ENCODE measurements around the gene INKA1.

INKA1 gene

GRCh38 chr3:49786357-49787181, 16.5 kb upstream of the INKA1 start, which contains the start of gene IP6K1:
Gene IP6K1 (minus strand): TSS chr3:49786542. CDS start chr3:49748040, 38,502 bp downstream.
- no peaks in the 10 kb centered on the region for H3K9me2 ChIP-seq (replicated peaks; ENCODE audit: control insufficient read depth, low read length)
- H3K36me3 ChIP-seq (ENCODE audit: control insufficient read depth, low read length) = peaks cover 21% of the 10 kb centered on the region
- no peak for TF ChIP-seq EZH2phosphoT487 (IDR thresholded peaks at IDR 0.05; ENCODE audit: borderline replicate concordance, low read length)
- H3K4me2 ChIP-seq (ENCODE audit: low read length) = peak within 1 kb of the TSS; percentile 98
- peaks cover 5% of the 10 kb centered on the region for H3F3A ChIP-seq (ENCODE audit: control insufficient read depth, insufficient read depth)
- no peaks in the 10 kb centered on the region for H3K27me3 ChIP-seq (ENCODE audit: control insufficient read depth, low read length)
- H3K9me3 ChIP-seq (ENCODE audit: control insufficient read depth, insufficient read depth, low read length) = no peaks in the 10 kb centered on the region
- peak within 1 kb of the TSS; percentile 88 for H3K4me3 ChIP-seq (ENCODE audit: low read length)
- peak within 1 kb of the TSS; percentile 43 for H3K27ac ChIP-seq (ENCODE audit: low read depth, low read length)
- H3K79me2 ChIP-seq (ENCODE audit: control insufficient read depth, low read length) = peaks cover 47% of the 10 kb centered on the region
- peaks cover 37% of the 10 kb centered on the region for H3K4me1 ChIP-seq (ENCODE audit: control insufficient read depth, low read length)
- no peaks in the 10 kb centered on the region for H4K20me1 ChIP-seq (ENCODE audit: control insufficient read depth, insufficient read depth, low read depth, low read length)

GRCh38 chr3:49787182-49787464, 15.9 kb upstream of the INKA1 start:
- Histone ChIP-seq H3K79me2 (ENCODE audit: control insufficient read depth, low read length) (peaks cover 43% of the 10 kb centered on the region), H3K4me2 (ENCODE audit: low read length) (peak overlapping the region; percentile 98), H3F3A (ENCODE audit: control insufficient read depth, insufficient read depth) (peaks cover 5% of the 10 kb centered on the region), H3K9me2 (replicated peaks; ENCODE audit: control insufficient read depth, low read length) (no peaks in the 10 kb centered on the region), H3K36me3 (ENCODE audit: control insufficient read depth, low read length) (peaks cover 19% of the 10 kb centered on the region), H4K20me1 (ENCODE audit: control insufficient read depth, insufficient read depth, low read depth, low read length) (no peaks in the 10 kb centered on the region), H3K27me3 (ENCODE audit: control insufficient read depth, low read length) (no peaks in the 10 kb centered on the region), H3K4me3 (ENCODE audit: low read length) (peak overlapping the region; percentile 88), H3K27ac (ENCODE audit: low read depth, low read length) (0 out of 2 replicates have a peak overlapping the region, but pooled peaks have one; percentile 43), H3K9me3 (ENCODE audit: control insufficient read depth, insufficient read depth, low read length) (no peaks in the 10 kb centered on the region), H3K4me1 (ENCODE audit: control insufficient read depth, low read length) (peaks cover 37% of the 10 kb centered on the region)
- TF ChIP-seq CTCF (IDR thresholded peaks at IDR 0.05; ENCODE audit: low read depth, low read length, poor library complexity, severe bottlenecking) = no peak
- no peak for TF ChIP-seq EZH2phosphoT487 (IDR thresholded peaks at IDR 0.05; ENCODE audit: borderline replicate concordance, low read length)

GRCh38 chr3:49787536-49787935, 15.5 kb upstream of the INKA1 start:
- H3K27ac ChIP-seq (ENCODE audit: low read depth, low read length) = no peak overlapping the region

More at GRCh38 chr3:49787536-49787935, 15.5 kb upstream of the INKA1 start:
- TF ChIP-seq EZH2phosphoT487 (IDR thresholded peaks at IDR 0.05; ENCODE audit: borderline replicate concordance, low read length) (no peak), CTCF (IDR thresholded peaks at IDR 0.05; ENCODE audit: low read depth, low read length, poor library complexity, severe bottlenecking) (no peak)
- no peaks in the 10 kb centered on the region for H4K20me1 ChIP-seq (ENCODE audit: control insufficient read depth, insufficient read depth, low read depth, low read length)
- no peaks in the 10 kb centered on the region for H3K9me3 ChIP-seq (ENCODE audit: control insufficient read depth, insufficient read depth, low read length)
- peaks cover 16% of the 10 kb centered on the region for H3K36me3 ChIP-seq (ENCODE audit: control insufficient read depth, low read length)
- H3K9me2 ChIP-seq (replicated peaks; ENCODE audit: control insufficient read depth, low read length) = no peaks in the 10 kb centered on the region
- H3K4me2 ChIP-seq (ENCODE audit: low read length) = peak overlapping the region; percentile 98
- H3F3A ChIP-seq (ENCODE audit: control insufficient read depth, insufficient read depth) = peaks cover 5% of the 10 kb centered on the region
- peaks cover 37% of the 10 kb centered on the region for H3K4me1 ChIP-seq (ENCODE audit: control insufficient read depth, low read length)
- H3K27me3 ChIP-seq (ENCODE audit: control insufficient read depth, low read length) = no peaks in the 10 kb centered on the region
- H3K4me3 ChIP-seq (ENCODE audit: low read length) = peak overlapping the region; percentile 88; the same call in 1 of the 2 replicates
- peaks cover 38% of the 10 kb centered on the region for H3K79me2 ChIP-seq (ENCODE audit: control insufficient read depth, low read length)
